RWPE1 (cell line): ENCODE results near the gene ATXN1.

Source experiments
- CTCF ChIA-PET: fragments of 350-600 bp; sonication (Branson Sonifier 250); formaldehyde crosslinking; extraction: SDS; loops from one replicate; lab custom pipeline; 2021; lab: Yijun Ruan, JAX
- POLR2A ChIA-PET: fragments of 400-600 bp; formaldehyde crosslinking; extraction: SDS; loops from one replicate; lab custom pipeline; 2020; ENCODE audit warnings: antibody characterized with exemption; ENCODE audit not compliant: low non-redundant PET; lab: Yijun Ruan, JAX
- DNase-seq: peaks from one replicate; pipeline ENCODE4 v3.0.0; 2012; ENCODE audit warnings: low spot score
- H3K27ac ChIP-seq: fragments of 450-650 bp; 2 replicates; pipeline ENCODE4 v1.5.1; 2017
- TF ChIP-seq, protein P1 (sequence below): fragments of 450-650 bp; conservative IDR thresholded peaks from 2 replicates; pipeline ENCODE4 v1.5.1; 2017; ENCODE audit warnings: low read depth, mild to moderate bottlenecking

Gene ATXN1

DNA sequence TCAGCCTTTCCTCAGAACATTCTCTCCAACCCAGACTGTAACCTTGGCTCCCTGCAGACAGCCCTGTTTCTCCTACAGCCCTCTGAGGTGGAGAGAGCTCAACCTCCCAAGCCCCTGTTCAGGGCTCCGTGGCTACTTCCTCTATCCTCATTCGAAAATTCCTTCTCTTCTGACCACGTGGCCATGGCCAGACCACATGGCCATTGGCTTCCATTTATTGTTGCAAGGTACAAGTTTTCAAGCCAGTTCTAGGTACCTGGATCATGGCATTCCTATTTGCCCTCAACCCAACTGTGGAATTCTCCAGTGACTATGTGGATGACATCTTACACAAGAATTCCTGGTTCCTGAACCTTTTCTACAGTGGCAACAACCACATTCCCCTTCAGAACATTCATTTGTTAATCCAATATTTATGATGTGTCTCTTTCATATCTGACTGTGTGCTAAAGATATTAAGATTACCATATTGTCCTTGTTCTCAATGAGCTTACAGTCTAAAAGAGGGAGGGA is 361.0 kb downstream of the ATXN1 start:
- TF ChIP-seq, protein P1, sequence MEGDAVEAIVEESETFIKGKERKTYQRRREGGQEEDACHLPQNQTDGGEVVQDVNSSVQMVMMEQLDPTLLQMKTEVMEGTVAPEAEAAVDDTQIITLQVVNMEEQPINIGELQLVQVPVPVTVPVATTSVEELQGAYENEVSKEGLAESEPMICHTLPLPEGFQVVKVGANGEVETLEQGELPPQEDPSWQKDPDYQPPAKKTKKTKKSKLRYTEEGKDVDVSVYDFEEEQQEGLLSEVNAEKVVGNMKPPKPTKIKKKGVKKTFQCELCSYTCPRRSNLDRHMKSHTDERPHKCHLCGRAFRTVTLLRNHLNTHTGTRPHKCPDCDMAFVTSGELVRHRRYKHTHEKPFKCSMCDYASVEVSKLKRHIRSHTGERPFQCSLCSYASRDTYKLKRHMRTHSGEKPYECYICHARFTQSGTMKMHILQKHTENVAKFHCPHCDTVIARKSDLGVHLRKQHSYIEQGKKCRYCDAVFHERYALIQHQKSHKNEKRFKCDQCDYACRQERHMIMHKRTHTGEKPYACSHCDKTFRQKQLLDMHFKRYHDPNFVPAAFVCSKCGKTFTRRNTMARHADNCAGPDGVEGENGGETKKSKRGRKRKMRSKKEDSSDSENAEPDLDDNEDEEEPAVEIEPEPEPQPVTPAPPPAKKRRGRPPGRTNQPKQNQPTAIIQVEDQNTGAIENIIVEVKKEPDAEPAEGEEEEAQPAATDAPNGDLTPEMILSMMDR, result no peak
- no peak overlapping the region for H3K27ac ChIP-seq
- ChIA-PET CTCF (interaction anchor here (0.5 to 0.6 kb wide), 3 partner anchors 8 to 48 kb away, joined by 3 to 6 read pairs (median 3); no protein-coding TSS in a partner anchor), POLR2A (no interaction called here)
- no peak for DNase-seq

DNA sequence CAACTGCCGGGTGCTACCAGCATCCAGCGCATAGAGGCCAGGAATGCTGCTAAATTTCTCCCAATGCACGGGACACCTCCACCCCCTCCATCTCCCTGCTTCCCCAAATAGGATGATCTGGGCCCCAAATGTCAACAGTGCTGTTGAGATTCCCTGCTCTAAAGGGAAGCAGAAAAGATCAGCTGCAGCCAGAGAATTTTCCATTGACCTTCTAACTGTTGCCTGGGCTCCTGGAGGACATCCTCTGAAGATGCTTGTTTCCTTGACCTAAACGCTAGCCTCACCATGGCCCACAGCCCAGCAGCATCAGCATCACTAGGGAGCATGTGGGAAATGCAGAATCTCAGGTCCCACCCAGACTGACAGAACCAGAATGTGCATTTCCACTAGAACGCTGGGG is 361.6 kb downstream of the ATXN1 start:
- ChIA-PET POLR2A (no interaction called here), CTCF (interaction anchor here (0.6 kb wide), 1 partner anchor 9 kb away, joined by 6 read pairs; no protein-coding TSS in a partner anchor)
- TF ChIP-seq, protein P1, result no peak
- no peak for DNase-seq
- H3K27ac ChIP-seq, result no peak overlapping the region

DNA sequence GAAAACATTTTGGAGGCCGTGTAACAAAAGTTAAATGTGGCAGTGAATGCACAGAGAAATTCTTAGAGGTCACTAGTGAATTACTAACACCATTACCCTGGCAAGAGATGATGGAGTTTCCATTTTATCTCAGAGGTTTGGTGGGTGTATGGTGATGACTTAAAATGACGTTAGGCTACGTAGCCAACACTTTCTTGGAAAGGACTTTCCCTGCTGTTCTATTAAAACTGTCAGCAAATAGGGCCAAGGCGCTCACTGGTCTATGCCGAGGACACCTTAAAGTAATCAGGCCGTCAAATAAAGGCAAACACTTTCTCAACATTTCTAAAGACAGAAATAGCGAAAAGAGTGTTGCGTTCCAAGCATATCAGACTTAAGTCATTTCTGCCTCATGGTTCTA is 362.1 kb downstream of the ATXN1 start:
- ChIA-PET CTCF (no interaction called here), POLR2A (no interaction called here)
- TF ChIP-seq, protein P1, result no peak
- H3K27ac ChIP-seq, result no peak overlapping the region
- DNase-seq, result no peak

- CTCF ChIA-PET, result no interaction called here
- no peak for DNase-seq
- no peak overlapping the region for H3K27ac ChIP-seq
- POLR2A ChIA-PET, result no interaction called here
- TF ChIP-seq, protein P1, result no peak
These were observed 362.7 kb downstream of the ATXN1 start for GRCh38 chr6:16398587-16398986.

DNA sequence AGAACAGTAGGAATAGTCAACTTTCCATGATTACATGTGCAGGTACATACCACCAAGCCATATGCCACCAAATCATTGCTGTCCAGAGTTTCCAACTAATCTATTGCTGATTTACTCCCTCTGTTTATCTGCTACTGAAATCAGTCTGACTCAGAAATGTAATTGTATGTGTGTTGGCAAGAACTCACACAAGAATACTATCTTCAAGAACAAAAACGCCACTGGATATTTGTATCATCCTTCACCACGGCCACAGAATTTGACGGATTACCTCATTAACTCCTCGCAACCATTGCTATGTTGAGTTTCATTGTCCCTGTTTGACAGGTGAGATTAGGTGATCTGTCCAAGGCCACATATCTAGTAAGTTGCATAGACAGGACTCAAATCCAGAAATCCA is 363.6 kb downstream of the ATXN1 start:
- no peak overlapping the region for H3K27ac ChIP-seq
- ChIA-PET CTCF (interaction anchor here (0.6 kb wide), 1 partner anchor 37 kb away, joined by 3 read pairs; no protein-coding TSS in a partner anchor), POLR2A (no interaction called here)

DNA sequence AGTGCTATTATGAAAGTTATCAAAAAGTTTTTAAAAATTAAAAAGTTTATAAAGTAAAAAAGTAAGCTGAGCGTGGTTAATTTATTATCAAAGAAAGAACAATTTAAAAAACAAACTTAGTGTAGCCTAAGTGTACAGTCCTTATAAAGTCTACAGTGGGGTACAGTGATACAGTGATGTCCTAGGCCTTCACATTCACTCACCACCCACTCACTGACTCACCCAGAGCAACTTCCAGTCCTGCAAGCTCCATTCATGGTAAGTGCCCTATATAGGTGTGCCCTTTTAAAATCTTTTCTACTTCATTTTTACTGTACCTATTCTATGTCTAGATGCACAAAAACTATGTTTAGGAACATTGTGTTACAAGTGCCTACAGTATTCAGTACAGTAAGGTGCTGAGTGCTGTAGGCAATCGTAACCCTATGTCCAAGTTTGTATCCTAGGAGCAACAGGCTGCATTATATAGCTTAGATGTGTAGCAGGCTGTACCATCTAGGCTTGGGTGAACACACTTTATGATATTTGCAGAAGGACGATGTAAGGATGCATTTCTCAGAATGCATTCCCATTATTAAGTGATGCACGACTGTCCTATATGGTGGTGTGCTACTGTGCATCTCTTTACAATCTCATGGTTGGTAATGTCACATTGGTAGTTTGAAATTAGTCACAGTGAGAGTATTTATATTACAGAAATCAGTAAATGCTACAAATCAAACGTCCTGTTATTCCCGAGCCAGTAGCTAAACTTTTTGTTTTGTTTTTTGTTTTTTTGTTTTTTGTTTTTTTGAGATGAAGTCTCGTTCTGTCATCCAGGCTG is 364.6 kb downstream of the ATXN1 start:
- ChIA-PET CTCF (interaction anchor here (0.7 to 0.9 kb wide), 3 partner anchors 13 to 65 kb away, joined by 3 read pairs; no protein-coding TSS in a partner anchor), POLR2A (interaction anchor here (0.7 kb wide), 1 partner anchor 50 kb away, joined by 4 read pairs; no protein-coding TSS in a partner anchor)
- H3K27ac ChIP-seq, result no peak overlapping the region
- DNase-seq, result no peak
- TF ChIP-seq, protein P1, result no peak

More for the DNA sequence above, 363.6 kb downstream of the ATXN1 start:
- TF ChIP-seq, protein P1, result no peak
- no peak for DNase-seq
